ENCODE data around the gene RABGAP1L. TPM values are rescaled to one million over a fixed set of nuclear protein-coding genes. Genes with fewer than 3 reads are reported as not detected.

The RABGAP1L gene
- total RNA-seq, 1 experiment from 2014 or later: 29.3 TPM

DNA sequence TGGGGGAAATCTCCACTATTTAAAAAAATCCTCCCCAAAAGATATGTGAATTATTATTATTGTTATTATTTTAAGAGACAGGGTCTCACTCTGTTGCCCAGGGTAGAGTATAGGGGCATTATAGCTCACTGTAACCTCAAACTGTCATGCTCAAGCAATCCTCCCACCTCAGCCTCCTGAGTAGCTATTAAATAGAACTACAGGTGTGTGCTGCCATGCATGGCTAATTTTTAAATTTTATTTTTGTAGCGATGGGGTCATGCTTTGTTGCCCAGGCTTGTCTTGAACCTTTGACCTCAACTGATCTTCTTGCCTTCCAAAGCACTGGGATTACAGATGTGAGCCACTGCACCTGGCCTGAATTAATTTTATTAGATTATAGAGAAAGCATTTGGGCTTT, 116.8 kb downstream of the RABGAP1L start:
- Histone ChIP-seq H4K20me1 (ENCODE audit: insufficient read depth) (no peaks in the 10 kb centered on the region), H3K36me3 (ENCODE audit: control insufficient read depth in 1 of 2, insufficient read depth in 2 of 2, low read length in 2 of 2) (no peaks in the 10 kb centered on the region), H3K27me3 (ENCODE audit: insufficient read depth, low read length) (no peaks in the 10 kb centered on the region), H3K4me2 (ENCODE audit: low read length) (no peak overlapping the region), H3K79me2 (ENCODE audit: insufficient read depth, low read length) (no peaks in the 10 kb centered on the region), H3K9ac (ENCODE audit: low read length) (no peak overlapping the region), H2AFZ (ENCODE audit: low read depth, low read length, poor library complexity, severe bottlenecking) (no peak overlapping the region), H3K9me3 (ENCODE audit: control insufficient read depth in 1 of 2, insufficient read depth in 1 of 2, low read depth in 1 of 2, low read length in 2 of 2) (no peaks in the 10 kb centered on the region), H3K9me2 (ENCODE audit: insufficient read depth) (no peaks in the 10 kb centered on the region), H3K4me3 (replicated peaks in 1 of 2; ENCODE audit: low read depth in 1 of 2, low read length in 2 of 2) (no peak overlapping the region), H3K4me1 (ENCODE audit: control insufficient read depth in 1 of 2, insufficient read depth in 2 of 2, low read length in 2 of 2) (no peaks in the 10 kb centered on the region), H3K27ac (ENCODE audit: low read depth, low read length) (no peak overlapping the region)
- DNase-seq (ENCODE audit: low read depth, low spot score) (no peak), ATAC-seq (no peak)
- RAD21 ChIA-PET (ENCODE audit: low non-redundant PET in 1 of 2, low total read pairs in 2 of 2, uncharacterized antibody in 2 of 2, unreplicated experiment in 2 of 2): no interaction called here
- no TSS peak for BruUV-seq (replicated peaks)
- intact Hi-C loops (cut with micrococcal nuclease): no loop called here
- CTCF ChIA-PET: interaction anchor here (1.8 to 2.4 kb wide), 2 partner anchors 14 to 450 kb away, joined by 4 to 12 read pairs; no protein-coding TSS in a partner anchor
- POLR2A ChIA-PET: no interaction called here
- TF ChIP-seq SP1 (IDR thresholded peaks at IDR 0.05; ENCODE audit: low read depth) (no peak), EZH2 (IDR thresholded peaks at IDR 0.05) (no peak), ZFX (IDR thresholded peaks at IDR 0.05) (no peak), RAD21 (IDR thresholded peaks at IDR 0.05; ENCODE audit: low read depth) (no peak), EZH2phosphoT487 (IDR thresholded peaks at IDR 0.05; ENCODE audit: borderline replicate concordance) (no peak), SIN3A (IDR thresholded peaks at IDR 0.05; ENCODE audit: low read depth) (no peak), POLR2AphosphoS5 (IDR thresholded peaks at IDR 0.05; ENCODE audit: low read depth, low read length) (no peak), SRF (IDR thresholded peaks at IDR 0.05; ENCODE audit: low read depth) (no peak)
- TF ChIP-seq, protein P1, sequence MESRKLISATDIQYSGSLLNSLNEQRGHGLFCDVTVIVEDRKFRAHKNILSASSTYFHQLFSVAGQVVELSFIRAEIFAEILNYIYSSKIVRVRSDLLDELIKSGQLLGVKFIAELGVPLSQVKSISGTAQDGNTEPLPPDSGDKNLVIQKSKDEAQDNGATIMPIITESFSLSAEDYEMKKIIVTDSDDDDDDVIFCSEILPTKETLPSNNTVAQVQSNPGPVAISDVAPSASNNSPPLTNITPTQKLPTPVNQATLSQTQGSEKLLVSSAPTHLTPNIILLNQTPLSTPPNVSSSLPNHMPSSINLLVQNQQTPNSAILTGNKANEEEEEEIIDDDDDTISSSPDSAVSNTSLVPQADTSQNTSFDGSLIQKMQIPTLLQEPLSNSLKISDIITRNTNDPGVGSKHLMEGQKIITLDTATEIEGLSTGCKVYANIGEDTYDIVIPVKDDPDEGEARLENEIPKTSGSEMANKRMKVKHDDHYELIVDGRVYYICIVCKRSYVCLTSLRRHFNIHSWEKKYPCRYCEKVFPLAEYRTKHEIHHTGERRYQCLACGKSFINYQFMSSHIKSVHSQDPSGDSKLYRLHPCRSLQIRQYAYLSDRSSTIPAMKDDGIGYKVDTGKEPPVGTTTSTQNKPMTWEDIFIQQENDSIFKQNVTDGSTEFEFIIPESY (IDR thresholded peaks at IDR 0.05; ENCODE audit: extremely low read depth, insufficient replicate concordance, low read length): no peak
- TF ChIP-seq, protein P2, sequence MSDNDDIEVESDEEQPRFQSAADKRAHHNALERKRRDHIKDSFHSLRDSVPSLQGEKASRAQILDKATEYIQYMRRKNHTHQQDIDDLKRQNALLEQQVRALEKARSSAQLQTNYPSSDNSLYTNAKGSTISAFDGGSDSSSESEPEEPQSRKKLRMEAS (IDR thresholded peaks at IDR 0.05): no peak

Data from HCT116 (cell line).